Adrenal gland (tissue), 5 donors: Measurements from ENCODE around the gene CLSTN1.

Source experiments
- CTCF ChIP-seq, 6 experiments: fragments of 450-650 bp in 4 of 6; fragments of 200-600 bp in 2 of 6; sonication (generic) in 1 of 6; IDR thresholded peaks; 1 replicate in 5 of 6; 2 replicates in 1 of 6; pipeline versions ENCODE4 v1.5.1 to v1.8.0; 2016 to 2021; ENCODE audit warnings: antibody characterized with exemption in 6 of 6, mild to moderate bottlenecking in 2 of 6, moderate library complexity in 1 of 6
- POLR2A ChIP-seq, 2 donors: fragments of 450-650 bp; IDR thresholded peaks; one replicate each; pipeline ENCODE4 v1.6.1; 2017; ENCODE audit warnings: antibody characterized with exemption in 2 of 2, mild to moderate bottlenecking in 2 of 2, moderate library complexity in 1 of 2
- donor health status: DM: no; HTN: no; CAD: no.

GRCh38 chr1:9809100-9809510 lies 14.7 kb downstream of the CLSTN1 start:
- TF ChIP-seq CTCF (IDR thresholded peaks at IDR 0.05), result no peak
- no peak for TF ChIP-seq POLR2A (IDR thresholded peaks at IDR 0.05)
